ENCODE results near the gene AOX1. TPM values are rescaled to one million over a fixed set of nuclear protein-coding genes. Genes with fewer than 3 reads are reported as not detected.

The AOX1 gene
- total RNA-seq, 1 experiment from 2014 or later = 3.5 TPM

DNA sequence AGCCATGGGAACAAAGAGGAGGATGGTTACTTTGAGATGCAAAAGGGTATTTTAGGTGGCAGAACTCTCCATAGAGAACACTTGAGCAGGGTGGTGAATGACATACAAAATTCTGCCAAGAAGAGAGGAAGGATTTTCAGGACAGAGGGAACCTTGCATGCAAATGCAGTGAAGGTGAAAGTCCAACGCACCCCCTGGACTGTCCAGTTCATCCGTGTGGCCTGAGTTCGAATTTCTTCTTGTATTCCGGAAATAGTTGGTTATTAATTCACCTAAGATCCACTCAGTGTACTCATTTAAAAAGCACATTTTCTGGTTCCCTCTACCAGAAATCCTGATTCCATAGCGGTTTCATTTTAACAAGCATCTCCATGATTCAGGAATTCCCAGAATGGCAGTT lies 5.5 kb downstream of the AOX1 start:
- Histone ChIP-seq H3K4ac (ENCODE audit: low read depth, low read length) (no peak overlapping the region), H3K9ac (ENCODE audit: extremely low read depth, insufficient read length, low read length) (no peak overlapping the region), H3T11ph (ENCODE audit: low read length) (no peak overlapping the region), H2BK12ac (ENCODE audit: insufficient read length, low read depth, low read length) (no peak overlapping the region), H3K14ac (ENCODE audit: insufficient read depth, low read length) (no peak overlapping the region), H4K5ac (ENCODE audit: insufficient read length, low read depth, low read length) (no peak overlapping the region), H4K8ac (replicated peaks; ENCODE audit: insufficient read length, low read depth, low read length) (no peak overlapping the region), H2AK5ac (ENCODE audit: insufficient read length, low read length) (no peak overlapping the region), H3K4me1 (ENCODE audit: insufficient read depth, low read length) (no peaks in the 10 kb centered on the region), H3K56ac (ENCODE audit: insufficient read length, low read depth, low read length) (no peak overlapping the region), H2AFZ (ENCODE audit: low read length) (no peak overlapping the region), H3K79me1 (ENCODE audit: insufficient read depth, low read depth, low read length, poor library complexity, severe bottlenecking) (no peaks in the 10 kb centered on the region), H3K4me2 (ENCODE audit: insufficient read depth, insufficient read length, low read length) (no peak overlapping the region), H3K23ac (ENCODE audit: insufficient read length, low read depth, low read length) (no peak overlapping the region), H3K79me2 (ENCODE audit: insufficient read depth, low read length) (no peaks in the 10 kb centered on the region), H2BK120ac (ENCODE audit: low read depth, low read length, poor library complexity, severe bottlenecking) (no peak overlapping the region), H3K18ac (ENCODE audit: insufficient read length, low read depth, low read length) (no peak overlapping the region), H4K20me1 (ENCODE audit: control insufficient read depth, insufficient read depth, insufficient read length) (no peaks in the 10 kb centered on the region), H2BK20ac (ENCODE audit: low read depth, low read length, poor library complexity, severe bottlenecking) (no peak overlapping the region), H3K27ac (ENCODE audit: insufficient read length, low read depth, low read length) (no peak overlapping the region), H2BK15ac (ENCODE audit: low read depth, low read length) (no peak overlapping the region), H3K27me3 (ENCODE audit: insufficient read depth, low read length) (no peaks in the 10 kb centered on the region; the same call in 1 of the 2 replicates), H3K9me3 (ENCODE audit: control insufficient read depth, low read depth, low read length) (no peaks in the 10 kb centered on the region), H4K91ac (ENCODE audit: insufficient read length, low read depth, low read length) (no peak overlapping the region), H2BK5ac (ENCODE audit: insufficient read length, low read length) (no peak overlapping the region), H3K23me2 (ENCODE audit: insufficient read length, low read depth, low read length, poor library complexity, severe bottlenecking) (peaks cover 5% of the 10 kb centered on the region)
- no peak for DNase-seq
- Mint-ChIP-seq H3K27ac (no peak overlapping the region), H3K36me3 (ENCODE audit: insufficient read depth in 1 of 3, low read depth in 3 of 3) (no peaks in the 10 kb centered on the region), H3K4me3 (no peak overlapping the region), H3K9me3 (no peaks in the 10 kb centered on the region), H3K27me3 (ENCODE audit: low read depth) (peaks cover 23% of the 10 kb centered on the region), H3K4me1 (peaks cover 0 to 3% of the 10 kb centered on the region in 2 experiments; a peak in 1 of 4 replicates)
- TF ChIP-seq, protein P1, sequence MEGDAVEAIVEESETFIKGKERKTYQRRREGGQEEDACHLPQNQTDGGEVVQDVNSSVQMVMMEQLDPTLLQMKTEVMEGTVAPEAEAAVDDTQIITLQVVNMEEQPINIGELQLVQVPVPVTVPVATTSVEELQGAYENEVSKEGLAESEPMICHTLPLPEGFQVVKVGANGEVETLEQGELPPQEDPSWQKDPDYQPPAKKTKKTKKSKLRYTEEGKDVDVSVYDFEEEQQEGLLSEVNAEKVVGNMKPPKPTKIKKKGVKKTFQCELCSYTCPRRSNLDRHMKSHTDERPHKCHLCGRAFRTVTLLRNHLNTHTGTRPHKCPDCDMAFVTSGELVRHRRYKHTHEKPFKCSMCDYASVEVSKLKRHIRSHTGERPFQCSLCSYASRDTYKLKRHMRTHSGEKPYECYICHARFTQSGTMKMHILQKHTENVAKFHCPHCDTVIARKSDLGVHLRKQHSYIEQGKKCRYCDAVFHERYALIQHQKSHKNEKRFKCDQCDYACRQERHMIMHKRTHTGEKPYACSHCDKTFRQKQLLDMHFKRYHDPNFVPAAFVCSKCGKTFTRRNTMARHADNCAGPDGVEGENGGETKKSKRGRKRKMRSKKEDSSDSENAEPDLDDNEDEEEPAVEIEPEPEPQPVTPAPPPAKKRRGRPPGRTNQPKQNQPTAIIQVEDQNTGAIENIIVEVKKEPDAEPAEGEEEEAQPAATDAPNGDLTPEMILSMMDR (conservative IDR thresholded peaks at IDR 0.05) = no peak
- no CpG with 5 or more reads among the region's 5 CpGs for WGBS (ENCODE audit: extremely low coverage, insufficient read length, low lambda C conversion rate)

Data from H9 (cell line).